MM.1S (cell line): ENCODE data around the gene CMIP.

Experiments used
- DNase-seq: peaks from one replicate; pipeline ENCODE4 v3.0.0-alpha.2; 2015
- H2AFZ ChIP-seq: fragments of 300-600 bp; sonication (generic); 2 replicates; pipeline ENCODE4 v1.6.0; 2016; ENCODE audit warnings: antibody characterized with exemption, low read length
- H3F3A ChIP-seq: fragments of 300-600 bp; sonication (generic); 2 replicates; pipeline ENCODE4 v1.6.1; 2016; ENCODE audit warnings: mild to moderate bottlenecking, antibody characterized with exemption, low read length, moderate library complexity, mixed read lengths; ENCODE audit not compliant: insufficient read depth
- H3K27ac ChIP-seq: fragments of 300-600 bp; sonication (generic); 2 replicates; pipeline ENCODE4 v1.5.1; 2016; ENCODE audit warnings: mild to moderate bottlenecking, low read length
- H3K27me3 ChIP-seq: fragments of 300-600 bp; sonication (generic); replicated peaks from 2 replicates; pipeline ENCODE4 v1.6.0; 2016; ENCODE audit warnings: low read length; ENCODE audit not compliant: insufficient read depth
- H3K36me3 ChIP-seq: fragments of 300-600 bp; sonication (generic); replicated peaks from 2 replicates; pipeline ENCODE4 v1.6.1; 2016; ENCODE audit warnings: mild to moderate bottlenecking, low read length, mixed read lengths; ENCODE audit not compliant: insufficient read depth
- H3K4me1 ChIP-seq: fragments of 300-600 bp; sonication (generic); 2 replicates; pipeline ENCODE4 v1.6.1; 2016; ENCODE audit warnings: low read length, mixed read lengths
- H3K4me2 ChIP-seq: fragments of 300-600 bp; sonication (generic); 2 replicates; pipeline ENCODE4 v1.6.0; 2016; ENCODE audit warnings: low read depth, low read length
- H3K4me3 ChIP-seq: fragments of 300-600 bp; sonication (generic); 2 replicates; pipeline ENCODE4 v1.5.1; 2016; ENCODE audit warnings: low read length, mixed read lengths
- H3K79me2 ChIP-seq: fragments of 300-600 bp; sonication (generic); 2 replicates; pipeline ENCODE4 v1.6.1; 2016; ENCODE audit warnings: mixed run types, low read length, mixed read lengths
- H3K9ac ChIP-seq: fragments of 300-600 bp; sonication (generic); 2 replicates; pipeline ENCODE4 v1.6.1; 2016; ENCODE audit warnings: low read length, mixed read lengths
- H3K9me2 ChIP-seq: fragments of 300-600 bp; sonication (generic); replicated peaks from 2 replicates; pipeline ENCODE4 v1.6.1; 2016; ENCODE audit warnings: mild to moderate bottlenecking, low read length, mixed read lengths; ENCODE audit not compliant: insufficient read depth
- H3K9me3 ChIP-seq: fragments of 300-600 bp; sonication (generic); replicated peaks from 2 replicates; pipeline ENCODE4 v1.6.1; 2016; ENCODE audit warnings: mild to moderate bottlenecking, low read length, mixed read lengths; ENCODE audit not compliant: insufficient read depth
- H4K20me1 ChIP-seq: fragments of 300-600 bp; sonication (generic); 2 replicates; pipeline ENCODE4 v1.6.1; 2016; ENCODE audit warnings: mild to moderate bottlenecking, low read length, moderate library complexity, mixed read lengths; ENCODE audit not compliant: insufficient read depth
- CTCF ChIP-seq: fragments of 300-600 bp; sonication (generic); IDR thresholded peaks from 2 replicates; pipeline ENCODE4 v1.5.1; 2016; ENCODE audit warnings: antibody characterized with exemption, low read length, mixed read lengths
- EZH2 ChIP-seq: fragments of 300-600 bp; sonication (generic); optimal IDR thresholded peaks from 2 replicates; pipeline ENCODE3; 2017; ENCODE audit warnings: low read depth, mild to moderate bottlenecking, antibody characterized with exemption, low read length, mixed read lengths
- EZH2phosphoT487 ChIP-seq: fragments of 300-600 bp; sonication (generic); IDR thresholded peaks from 2 replicates; pipeline ENCODE4 v1.6.1; 2018; ENCODE audit warnings: antibody characterized with exemption, low read length

The CMIP gene

DNA sequence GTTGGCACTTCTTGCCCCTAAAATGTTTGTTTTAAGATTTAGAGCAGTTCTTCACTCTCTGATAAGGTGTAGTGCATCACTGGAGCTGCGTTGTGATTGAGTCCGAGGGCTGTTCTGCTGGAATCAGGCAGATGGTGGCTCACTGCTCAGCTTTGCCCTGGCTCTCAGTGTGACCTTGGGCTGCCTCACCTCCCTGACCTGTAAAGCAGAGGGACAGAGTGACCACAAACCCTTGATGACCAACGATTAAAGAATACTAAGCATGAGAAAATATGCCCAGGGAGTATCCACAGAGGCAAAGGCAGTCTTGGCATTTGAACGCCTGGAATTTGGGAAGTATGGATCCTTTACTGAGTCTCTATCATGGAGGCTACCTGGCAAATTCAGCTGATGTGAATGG lies 18.1 kb downstream of the CMIP start:
- Histone ChIP-seq H3K27ac (no peak overlapping the region), H3F3A (no peaks in the 10 kb centered on the region), H2AFZ (no peak overlapping the region), H3K79me2 (peaks cover 77% of the 10 kb centered on the region), H3K4me1 (no peaks in the 10 kb centered on the region), H3K9ac (no peak overlapping the region), H3K9me3 (no peaks in the 10 kb centered on the region), H3K36me3 (no peaks in the 10 kb centered on the region), H3K27me3 (no peaks in the 10 kb centered on the region), H3K4me2 (no peak overlapping the region), H3K4me3 (no peak overlapping the region), H3K9me2 (no peaks in the 10 kb centered on the region), H4K20me1 (no peaks in the 10 kb centered on the region)
- TF ChIP-seq CTCF: no peak
- no peak for TF ChIP-seq EZH2
- no peak for TF ChIP-seq EZH2phosphoT487
- DNase-seq: no peak

- Histone ChIP-seq H3K27ac (no peak overlapping the region), H3K9me2 (no peaks in the 10 kb centered on the region), H3K9me3 (no peaks in the 10 kb centered on the region), H3K36me3 (no peaks in the 10 kb centered on the region), H2AFZ (no peak overlapping the region), H4K20me1 (no peaks in the 10 kb centered on the region), H3F3A (no peaks in the 10 kb centered on the region), H3K4me1 (no peaks in the 10 kb centered on the region), H3K9ac (no peak overlapping the region), H3K27me3 (no peaks in the 10 kb centered on the region), H3K4me3 (no peak overlapping the region), H3K4me2 (no peak overlapping the region), H3K79me2 (peaks cover 82% of the 10 kb centered on the region)
- no peak for TF ChIP-seq EZH2phosphoT487
- no peak for TF ChIP-seq CTCF
- no peak for TF ChIP-seq EZH2
- no peak for DNase-seq
Measured at GRCh38 chr16:81463296-81463890, 18.8 kb downstream of the CMIP start.

GRCh38 chr16:81464279-81464678 lies 19.7 kb downstream of the CMIP start:
- Histone ChIP-seq H3F3A (peaks cover 3% of the 10 kb centered on the region), H3K36me3 (no peaks in the 10 kb centered on the region), H3K9me3 (no peaks in the 10 kb centered on the region), H3K4me3 (no peak overlapping the region), H3K27me3 (no peaks in the 10 kb centered on the region), H3K79me2 (peaks cover 88% of the 10 kb centered on the region), H3K4me1 (peaks cover 7% of the 10 kb centered on the region), H3K9me2 (no peaks in the 10 kb centered on the region), H3K4me2 (no peak overlapping the region), H4K20me1 (no peaks in the 10 kb centered on the region), H2AFZ (no peak overlapping the region), H3K9ac (no peak overlapping the region), H3K27ac (no peak overlapping the region)
- TF ChIP-seq CTCF: no peak
- no peak for TF ChIP-seq EZH2
- no peak for TF ChIP-seq EZH2phosphoT487
- no peak for DNase-seq
